GM18861 (cell line): ENCODE data around the gene THEM4.

Experiments
- ATAC-seq: cut with Tn5 transposase; IDR thresholded peaks from one replicate; pipeline ENCODE4 v1.9.1; 2021; ENCODE audit not compliant: unreplicated experiment

The THEM4 gene

GRCh38 chr1:151839082-151839412 lies 70.3 kb downstream of the THEM4 start:
- no peak for ATAC-seq

- no peak for ATAC-seq
Observed at GRCh38 chr1:151838222-151839081, 70.9 kb downstream of the THEM4 start.

DNA sequence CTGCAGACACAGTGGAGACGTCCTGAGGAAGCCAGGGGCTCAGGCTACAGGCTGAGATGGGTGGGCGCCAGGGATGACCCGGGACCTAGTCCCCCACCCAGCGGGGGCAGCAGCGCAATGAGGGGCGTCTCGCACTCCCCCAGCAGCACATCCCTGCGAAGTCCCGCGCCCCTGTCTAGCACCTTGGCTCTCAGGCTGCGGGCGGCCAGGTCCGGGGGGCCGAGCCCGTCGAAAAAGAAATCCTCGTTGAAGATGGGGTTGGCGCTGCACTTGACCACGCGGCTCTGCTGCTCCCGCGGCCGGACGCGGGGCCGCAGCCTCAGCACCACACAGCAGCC lies 71.5 kb downstream of the THEM4 start:
- no peak for ATAC-seq

DNA sequence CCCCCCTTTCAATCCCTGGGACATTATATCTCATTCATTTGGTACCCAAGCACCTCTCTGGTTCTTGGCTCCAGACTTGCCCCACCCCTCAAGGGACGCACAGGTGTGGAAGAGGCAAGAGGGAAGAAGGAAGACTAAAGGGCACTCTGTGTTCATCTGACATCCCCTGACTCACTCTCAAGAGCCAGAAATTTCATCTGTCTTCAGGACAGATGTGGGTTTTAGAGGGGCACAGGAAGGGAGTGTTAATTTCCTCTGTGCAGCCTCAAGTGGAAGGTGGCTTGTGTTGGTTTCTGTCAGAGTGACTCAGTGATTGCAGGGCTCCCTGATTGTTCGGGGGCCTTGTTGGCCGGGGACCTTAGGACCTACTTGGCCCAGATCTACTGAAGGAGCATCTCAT lies 72.1 kb downstream of the THEM4 start:
- no peak for ATAC-seq

- no peak for ATAC-seq
Observed at GRCh38 chr1:151835596-151835995, 73.7 kb downstream of the THEM4 start.

GRCh38 chr1:151834239-151834638 lies 75.1 kb downstream of the THEM4 start:
- no peak for ATAC-seq

DNA sequence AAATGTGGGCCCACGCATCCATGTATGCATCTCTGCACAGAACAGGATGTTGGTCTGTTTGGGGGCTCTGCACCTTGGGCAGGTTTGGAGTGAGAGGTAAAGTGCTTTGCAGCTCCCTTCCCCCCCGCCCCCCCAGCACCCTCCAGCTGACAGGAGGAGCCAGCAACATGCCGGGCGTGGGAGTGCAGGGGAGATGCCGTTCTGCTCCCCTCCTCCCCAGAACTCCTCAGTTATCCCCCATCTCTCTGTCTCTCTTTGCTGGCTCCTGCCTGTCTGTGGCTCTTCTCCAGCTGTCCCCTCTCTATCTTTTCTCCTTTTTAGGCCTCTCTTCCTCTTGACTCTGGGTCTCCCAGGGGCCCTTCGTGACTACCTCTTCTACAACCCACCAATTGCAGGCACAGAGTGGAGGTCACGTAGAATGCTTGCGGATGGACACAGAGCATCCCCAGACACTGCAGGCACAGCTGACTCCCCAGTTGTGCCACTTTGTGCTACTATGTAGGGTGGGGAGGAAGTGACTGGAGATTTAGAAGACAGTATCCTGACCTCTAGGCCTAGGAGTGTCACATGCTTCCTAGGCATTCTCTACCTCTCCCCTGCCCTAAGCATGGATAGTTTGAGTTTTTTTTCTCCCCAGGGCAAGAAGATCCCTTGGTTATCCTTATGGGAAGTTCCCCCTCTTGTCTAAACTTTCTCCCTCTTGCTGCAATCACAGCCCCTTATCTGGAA lies 76.0 kb downstream of the THEM4 start:
- ATAC-seq: no peak

- ATAC-seq: no peak
Observed at GRCh38 chr1:151832318-151832980, 76.9 kb downstream of the THEM4 start.

DNA sequence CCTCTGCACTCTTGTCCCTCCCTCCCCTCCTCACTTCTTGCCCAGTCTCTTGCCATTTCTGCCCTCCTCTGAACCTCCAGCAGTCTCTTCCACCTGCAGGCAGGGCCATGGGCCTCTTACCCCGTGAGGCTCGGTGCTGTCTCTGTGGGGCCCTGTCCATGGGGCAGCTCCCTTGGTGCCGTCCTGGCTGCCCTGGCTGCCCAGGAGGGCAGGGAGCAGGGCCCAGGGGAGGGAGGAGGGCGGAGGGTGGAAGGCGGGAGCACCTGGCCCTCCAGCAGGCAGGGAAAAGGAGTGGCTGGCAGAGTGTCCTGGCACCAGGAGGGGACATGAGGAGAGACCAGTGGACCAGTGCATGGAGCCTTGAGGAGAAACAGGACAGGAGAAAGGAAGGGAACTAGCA lies 77.7 kb downstream of the THEM4 start, which contains the start of gene RORC:
TSS of gene RORC (minus strand) at position 198 of the 400 bp plus-strand sequence. CDS start at position 160, 38 bp downstream.
- no peak for ATAC-seq

- ATAC-seq: no peak
Observed at GRCh38 chr1:151831256-151831591, 78.1 kb downstream of the THEM4 start.

DNA sequence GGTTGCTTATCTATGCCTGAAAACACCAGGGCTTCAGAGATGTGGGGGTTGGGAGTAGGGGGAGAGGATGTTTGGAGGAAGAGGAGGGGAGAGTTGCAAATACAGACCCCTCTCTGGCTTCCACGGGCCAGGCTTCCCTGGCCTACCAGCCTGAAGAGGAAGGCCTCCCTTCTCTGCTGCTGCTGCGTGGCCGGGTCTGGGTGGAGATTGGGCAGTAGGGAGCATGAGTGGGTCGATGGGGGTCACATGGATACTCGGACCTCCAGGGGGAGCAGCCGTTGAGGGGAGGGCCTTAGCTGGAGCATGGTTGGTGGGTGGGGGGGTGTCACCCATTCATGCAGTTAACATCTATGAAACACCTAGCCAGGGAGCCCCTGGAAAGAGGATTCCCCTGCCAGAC lies 79.3 kb downstream of the THEM4 start:
- no peak for ATAC-seq

- ATAC-seq: no peak
Observed at GRCh38 chr1:151829352-151830046, 79.8 kb downstream of the THEM4 start.

DNA sequence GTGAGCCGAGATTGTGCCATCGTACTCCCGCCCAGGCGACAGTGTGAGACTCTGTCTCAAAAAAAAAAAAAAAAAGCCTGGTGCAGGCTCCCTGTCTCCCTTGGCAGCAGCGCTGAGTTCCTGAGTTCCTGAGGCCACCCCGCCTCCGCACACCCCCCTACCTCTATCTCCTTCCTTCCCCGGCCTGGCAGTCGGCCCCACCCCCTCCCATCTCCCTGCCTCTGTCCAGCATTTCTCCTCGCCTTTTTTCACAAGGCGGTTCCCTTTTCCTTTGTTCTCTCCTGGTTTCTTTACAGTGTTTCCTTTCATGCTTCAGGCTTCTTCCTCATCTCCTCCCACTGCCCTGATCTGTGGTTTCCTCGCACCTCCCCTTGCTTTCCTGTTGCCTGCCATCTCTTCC lies 80.4 kb downstream of the THEM4 start:
- no peak for ATAC-seq

GRCh38 chr1:151827853-151828252 lies 81.5 kb downstream of the THEM4 start:
- no peak for ATAC-seq

DNA sequence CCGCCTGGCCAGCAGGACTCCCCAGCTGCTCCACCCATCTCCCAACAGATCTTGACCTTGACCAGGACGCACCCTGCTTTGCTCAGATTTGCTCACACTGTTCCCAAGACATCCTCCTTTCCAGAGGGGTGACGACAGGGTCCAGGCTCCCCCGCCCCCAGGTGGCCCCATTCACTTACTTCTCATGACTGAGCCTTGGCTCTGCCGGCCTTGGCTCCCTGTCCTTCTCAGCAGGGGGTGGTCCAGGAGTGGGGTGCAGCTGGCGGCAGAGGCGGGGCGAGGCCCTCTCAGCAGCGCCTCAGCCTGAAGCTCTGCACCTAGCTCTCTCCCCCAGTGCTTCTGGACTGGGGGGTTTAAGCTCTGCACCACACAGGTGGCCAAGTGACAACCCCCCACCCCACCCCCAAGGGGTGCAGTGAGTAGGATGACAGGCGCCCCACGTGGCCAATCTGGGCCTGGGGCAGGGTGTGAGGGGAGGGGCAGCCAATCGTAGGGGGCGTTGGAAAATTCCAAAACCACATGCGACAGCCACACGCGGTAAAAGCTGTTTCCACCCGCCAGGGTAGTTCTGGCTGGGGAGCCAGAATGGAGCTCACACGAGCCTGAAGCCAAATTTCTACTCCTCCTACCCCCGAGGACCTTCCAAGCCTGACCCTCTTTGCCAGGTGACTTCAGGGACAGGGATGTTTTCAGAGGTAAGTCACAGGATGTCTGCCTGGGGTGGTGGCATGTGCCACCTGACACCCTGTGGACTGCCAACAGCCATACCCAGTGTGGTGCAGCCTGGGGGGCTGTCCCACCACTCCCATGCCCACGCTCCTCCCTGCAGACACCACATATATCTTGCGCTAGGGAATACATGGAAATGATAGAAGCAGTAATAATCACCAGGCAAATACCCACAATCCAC lies 83.3 kb downstream of the THEM4 start:
- no peak for ATAC-seq

GRCh38 chr1:151825204-151825603 lies 84.1 kb downstream of the THEM4 start:
- no peak for ATAC-seq
